ENCODE measurements around the gene ADARB2.

ADARB2 gene

GRCh38 chr10:1394155-1394912 lies 343.0 kb downstream of the ADARB2 start:
- no peak for DNase-seq (ENCODE audit: low read depth)

GRCh38 chr10:1393481-1393880 lies 343.8 kb downstream of the ADARB2 start:
- DNase-seq (ENCODE audit: low read depth), result no peak

GRCh38 chr10:1392127-1392526 lies 345.2 kb downstream of the ADARB2 start:
- no peak for DNase-seq (ENCODE audit: low read depth)

DNA sequence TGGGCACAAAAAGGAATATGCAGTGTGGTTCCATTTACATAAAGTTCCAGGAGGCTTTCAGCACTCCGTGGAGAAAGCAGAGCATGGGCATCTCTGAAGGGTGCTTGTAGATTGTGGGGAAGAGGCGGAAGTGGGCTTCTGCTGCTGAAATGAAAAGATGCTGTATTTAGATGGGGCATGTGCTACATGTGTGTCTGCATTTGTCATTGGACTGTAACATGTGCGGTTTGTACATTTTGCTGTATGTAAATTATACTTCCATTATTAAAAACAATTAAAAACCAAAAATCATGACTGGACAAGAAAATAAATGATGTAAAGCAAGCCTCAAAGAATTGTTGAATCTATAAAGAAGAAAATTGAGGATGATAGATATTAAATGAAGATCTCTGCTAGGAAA lies 347.1 kb downstream of the ADARB2 start:
- DNase-seq (ENCODE audit: low read depth), result no peak

DNA sequence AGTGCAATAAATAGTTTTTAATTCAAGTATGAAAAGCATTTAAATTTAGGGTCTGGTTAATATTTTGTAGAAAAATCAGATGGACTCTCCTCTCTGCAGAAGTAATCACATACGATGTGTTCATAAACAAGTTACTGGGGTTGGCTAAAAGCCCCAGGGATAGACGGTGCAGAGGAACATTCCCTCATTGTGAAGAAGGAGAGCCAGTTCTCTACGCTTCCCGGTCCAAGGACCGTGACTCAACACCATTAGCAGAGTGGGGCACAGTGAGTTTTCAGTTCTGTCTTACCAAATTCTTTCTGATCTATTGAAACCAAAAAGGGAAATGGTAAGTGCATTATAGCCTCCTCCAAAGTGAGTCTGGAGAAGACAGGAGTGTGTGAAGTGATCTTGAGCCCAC lies 353.3 kb downstream of the ADARB2 start:
- DNase-seq (ENCODE audit: low read depth), result no peak

DNA sequence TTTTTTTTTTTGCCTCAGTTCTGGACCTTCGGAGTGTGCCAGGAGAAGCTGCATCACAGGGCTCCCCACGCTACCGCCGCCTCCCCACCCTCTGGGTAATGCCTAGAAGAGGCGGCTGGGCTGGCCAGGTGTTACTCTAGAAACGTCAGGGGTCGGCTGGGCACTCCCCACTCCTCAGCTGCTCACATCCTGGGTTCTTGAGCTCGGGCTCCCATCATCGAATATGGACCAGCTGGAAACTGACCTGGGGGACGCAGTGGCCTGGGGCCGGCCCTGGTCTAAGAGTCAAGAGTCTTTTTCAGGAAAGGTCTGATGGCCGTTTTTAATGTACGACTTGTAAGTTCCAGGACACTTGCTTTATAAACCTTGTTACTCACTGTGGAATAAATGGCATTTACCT lies 354.6 kb downstream of the ADARB2 start:
- DNase-seq (ENCODE audit: low read depth), result no peak

DNA sequence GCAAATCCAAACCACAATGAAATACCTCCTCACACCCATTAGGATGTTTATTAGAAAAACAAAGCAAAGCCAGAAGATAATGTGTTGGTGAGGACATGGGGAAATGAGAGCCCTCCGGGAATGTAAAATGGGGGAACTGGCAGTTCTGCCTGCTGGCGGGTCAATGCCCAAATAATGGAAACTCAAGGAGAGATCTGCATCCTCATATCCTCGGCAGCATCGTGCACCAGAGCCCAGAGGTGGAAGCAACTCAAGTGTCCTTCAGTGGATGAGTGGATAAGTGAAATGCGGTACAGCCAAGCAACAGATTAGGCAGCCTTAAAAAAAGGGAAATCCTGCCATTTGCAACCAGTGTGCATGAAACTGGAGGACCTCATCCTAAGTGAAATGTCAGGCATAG lies 356.0 kb downstream of the ADARB2 start:
- no peak for DNase-seq (ENCODE audit: low read depth)

- no peak for DNase-seq (ENCODE audit: low read depth)
These were observed 357.1 kb downstream of the ADARB2 start for GRCh38 chr10:1380088-1380671.

DNA sequence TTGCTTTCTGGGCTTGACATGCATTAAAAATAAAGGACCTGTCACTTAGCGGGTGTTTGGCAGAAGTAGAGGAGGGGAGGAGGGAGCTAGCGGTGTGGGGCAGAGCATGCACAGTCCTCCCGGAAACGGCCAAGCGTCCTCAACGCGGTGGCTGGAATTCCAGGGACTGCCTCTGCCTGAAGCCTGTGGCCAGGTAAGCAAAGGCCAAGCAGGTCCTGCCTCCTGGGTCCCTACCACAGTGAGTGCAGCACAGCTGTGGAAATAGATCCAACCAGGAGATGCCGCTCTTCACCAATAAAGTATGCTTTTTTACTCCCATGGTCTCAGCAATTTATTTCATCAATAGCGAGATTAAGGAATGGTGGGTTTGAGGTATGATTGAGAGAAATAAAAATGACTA lies 357.7 kb downstream of the ADARB2 start:
- DNase-seq (ENCODE audit: low read depth), result no peak

- DNase-seq (ENCODE audit: low read depth), result no peak
These were observed 358.9 kb downstream of the ADARB2 start for GRCh38 chr10:1378473-1378872.

GRCh38 chr10:1377740-1378397 lies 359.5 kb downstream of the ADARB2 start:
- DNase-seq (ENCODE audit: low read depth), result no peak

DNA sequence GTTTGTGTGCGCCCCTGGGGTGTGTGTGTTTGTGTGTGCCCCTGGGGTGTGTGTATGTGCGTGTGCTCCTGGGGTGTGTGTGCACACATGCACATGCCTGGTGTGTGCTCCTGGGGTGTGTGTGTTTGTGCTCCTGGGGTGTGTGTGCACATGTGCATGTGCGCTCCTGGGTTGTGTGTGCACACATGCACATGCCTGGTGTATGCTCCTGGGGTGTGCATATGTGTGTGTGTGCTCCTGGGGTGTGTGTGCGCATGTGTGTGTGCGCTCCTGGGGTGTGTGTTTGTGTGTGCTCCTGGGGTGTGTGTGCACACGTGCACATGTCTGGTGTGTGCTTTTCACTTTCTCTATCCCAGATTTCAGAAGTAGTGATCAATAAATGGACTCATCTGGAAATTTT lies 360.1 kb downstream of the ADARB2 start:
- DNase-seq (ENCODE audit: low read depth), result no peak

- no peak for DNase-seq (ENCODE audit: low read depth)
These were observed 360.9 kb downstream of the ADARB2 start for GRCh38 chr10:1376384-1376945.

GRCh38 chr10:1375346-1376170 lies 361.8 kb downstream of the ADARB2 start:
- no peak for DNase-seq (ENCODE audit: low read depth)

- DNase-seq (ENCODE audit: low read depth), result no peak
These were observed 362.6 kb downstream of the ADARB2 start for GRCh38 chr10:1374511-1375345.

DNA sequence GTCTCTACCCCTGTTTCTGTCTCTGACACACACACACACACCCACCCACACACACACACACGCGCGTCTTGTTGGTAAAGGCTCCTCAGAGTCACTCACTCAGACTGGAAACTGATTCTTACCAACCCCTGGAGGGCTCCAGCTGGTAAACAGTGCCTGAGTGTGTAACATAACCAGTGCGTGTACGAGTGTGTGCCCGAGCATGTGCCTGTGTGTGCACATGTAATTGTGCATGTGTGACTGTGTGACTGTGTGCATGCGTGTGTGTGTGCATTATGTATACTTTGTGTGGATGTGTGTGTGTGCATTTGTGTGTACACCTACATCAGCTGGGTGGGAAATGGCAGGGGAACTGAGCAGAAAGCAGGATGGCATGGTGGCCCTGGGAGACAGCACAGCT lies 364.0 kb downstream of the ADARB2 start:
- no peak for DNase-seq (ENCODE audit: low read depth)

DNA sequence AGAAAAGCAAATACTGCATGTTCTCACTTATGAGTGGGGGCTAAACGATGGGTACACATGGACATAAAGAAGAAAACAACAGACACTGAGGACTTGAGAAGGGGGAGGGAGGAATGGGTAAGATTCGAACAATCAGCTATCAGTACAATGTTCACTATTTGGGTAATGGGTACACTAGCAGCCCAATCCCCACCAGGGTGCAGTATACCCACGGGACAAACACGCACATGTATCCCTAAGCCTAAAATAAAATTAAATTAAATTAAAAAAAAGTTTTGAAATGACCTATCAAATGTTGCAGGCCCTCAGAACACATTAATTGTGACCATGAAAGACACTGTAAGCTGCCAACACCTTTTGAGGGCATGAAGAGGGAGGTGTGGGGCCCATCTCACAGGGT lies 365.1 kb downstream of the ADARB2 start:
- no peak for DNase-seq (ENCODE audit: low read depth)

DNA sequence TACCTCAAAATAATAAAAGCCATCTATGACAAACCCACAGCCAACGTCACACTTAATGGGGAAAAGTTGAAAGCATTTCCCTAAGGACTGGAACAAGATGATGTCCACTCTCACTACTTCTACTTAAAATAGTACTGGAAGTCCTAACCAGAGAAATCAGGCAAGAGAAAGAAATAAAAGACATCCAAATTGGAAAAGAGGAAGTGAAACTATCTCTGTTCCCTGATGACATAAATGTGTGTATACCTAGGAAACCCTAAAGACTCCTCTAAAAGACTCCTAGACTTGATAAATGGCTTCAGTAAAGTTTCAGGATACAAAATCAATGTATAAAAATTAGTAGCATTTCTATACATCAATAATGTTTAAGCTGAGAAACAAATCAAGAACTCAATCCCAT lies 367.0 kb downstream of the ADARB2 start:
- DNase-seq (ENCODE audit: low read depth), result no peak

GRCh38 chr10:1369665-1370064 lies 367.7 kb downstream of the ADARB2 start:
- DNase-seq (ENCODE audit: low read depth), result no peak

GRCh38 chr10:1369197-1369596 lies 368.1 kb downstream of the ADARB2 start:
- DNase-seq (ENCODE audit: low read depth), result no peak

GRCh38 chr10:1368842-1369171 lies 368.5 kb downstream of the ADARB2 start:
- no peak for DNase-seq (ENCODE audit: low read depth)
